Ishikawa (cell line): ENCODE data around the gene EOLA1.
"Not testable (repeated sequence)": the region's sequence is repeated elsewhere in the genome, so short reads cannot be mapped to it uniquely, and the experiment has no call there.

Source experiments
- CEBPB ChIP-seq: IDR thresholded peaks from 2 replicates; pipeline ENCODE4 v1.6.1; 2012
- CREB1 ChIP-seq: IDR thresholded peaks from 2 replicates; pipeline ENCODE4 v1.6.1; 2012; ENCODE audit warnings: low read depth
- EGR1 ChIP-seq: IDR thresholded peaks from 2 replicates; pipeline ENCODE4 v1.6.1; 2012
- EP300 ChIP-seq: IDR thresholded peaks from 2 replicates; pipeline ENCODE4 v1.6.1; 2012; ENCODE audit warnings: borderline replicate concordance
- FOXM1 ChIP-seq: IDR thresholded peaks from 2 replicates; pipeline ENCODE4 v1.6.1; 2012; ENCODE audit warnings: low read depth, borderline replicate concordance
- NFIC ChIP-seq: IDR thresholded peaks from 2 replicates; pipeline ENCODE4 v1.6.1; 2012
- RAD21 ChIP-seq: IDR thresholded peaks from 2 replicates; pipeline ENCODE4 v1.6.1; 2012; ENCODE audit warnings: low read depth
- TAF1 ChIP-seq: IDR thresholded peaks from 2 replicates; pipeline ENCODE4 v1.6.1; 2012; ENCODE audit warnings: low read depth, mild to moderate bottlenecking
- TCF12 ChIP-seq: IDR thresholded peaks from 2 replicates; pipeline ENCODE4 v1.6.1; 2012; ENCODE audit warnings: low read depth
- TEAD4 ChIP-seq: IDR thresholded peaks from 2 replicates; pipeline ENCODE4 v1.6.1; 2012
- USF1 ChIP-seq: IDR thresholded peaks from 2 replicates; pipeline ENCODE4 v1.6.1; 2012
- YY1 ChIP-seq: IDR thresholded peaks from 2 replicates; pipeline ENCODE4 v1.6.1; 2012; ENCODE audit warnings: low read depth
- ZBTB7A ChIP-seq: IDR thresholded peaks from 2 replicates; pipeline ENCODE4 v1.6.1; 2012; ENCODE audit warnings: low read depth
- TF ChIP-seq, protein P1 (sequence below): IDR thresholded peaks from 2 replicates; pipeline ENCODE4 v1.6.1; 2012
- TF ChIP-seq, protein P2 (sequence below): IDR thresholded peaks from 2 replicates; pipeline ENCODE4 v1.6.1; 2012; ENCODE audit warnings: low read depth, mild to moderate bottlenecking

EOLA1 gene

DNA sequence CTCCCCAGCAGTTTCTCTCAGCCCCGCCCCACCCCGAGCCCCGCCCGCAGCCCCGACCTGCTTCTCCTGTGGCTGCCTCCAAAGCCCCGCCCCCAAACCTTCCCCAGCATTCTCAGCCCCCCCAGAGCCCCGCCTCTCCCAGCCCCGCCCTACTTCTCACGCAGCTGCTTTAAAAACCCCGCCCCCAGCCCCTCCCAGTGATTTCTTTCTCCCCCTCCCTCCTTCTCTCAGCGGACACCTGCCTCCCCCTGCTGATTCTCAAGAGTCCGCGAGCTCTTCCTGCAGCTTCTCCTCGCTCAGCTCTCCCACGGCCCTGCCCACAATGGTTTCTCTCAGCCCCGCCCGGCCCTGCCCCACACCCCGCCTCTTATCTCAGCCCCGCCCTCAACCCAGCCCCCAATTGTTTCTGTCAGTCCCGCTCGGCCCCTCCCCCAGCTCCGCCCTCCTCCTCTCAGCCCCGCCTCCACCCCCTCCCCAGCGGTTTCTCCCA, 636 bp upstream of the EOLA1 start:
- no peak for TF ChIP-seq CEBPB
- TF ChIP-seq RAD21: no peak
- TF ChIP-seq ZBTB7A: no peak
- no peak for TF ChIP-seq CREB1
- no peak for TF ChIP-seq EGR1
- no peak for TF ChIP-seq TEAD4
- TF ChIP-seq YY1: no peak

GRCh38 chrX:149541521-149542047, 772 bp downstream of the EOLA1 start:
- TF ChIP-seq TEAD4: no peak
- no peak for TF ChIP-seq YY1
- TF ChIP-seq TAF1: no peak
- no peak for TF ChIP-seq EP300
- TF ChIP-seq EGR1: no peak
- no peak for TF ChIP-seq NFIC
- no peak for TF ChIP-seq CEBPB
- no peak for TF ChIP-seq RAD21
- TF ChIP-seq, protein P1, sequence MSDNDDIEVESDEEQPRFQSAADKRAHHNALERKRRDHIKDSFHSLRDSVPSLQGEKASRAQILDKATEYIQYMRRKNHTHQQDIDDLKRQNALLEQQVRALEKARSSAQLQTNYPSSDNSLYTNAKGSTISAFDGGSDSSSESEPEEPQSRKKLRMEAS: no peak; the same call in 1 of the 2 replicates
- TF ChIP-seq USF1: no peak
- no peak for TF ChIP-seq TCF12
- TF ChIP-seq FOXM1: no peak

- not testable (repeated sequence) for TF ChIP-seq EGR1, EP300, FOXM1
Observed at GRCh38 chrX:149549701-149550100, 8.9 kb downstream of the EOLA1 start, which contains the start of gene HSFX3. Gene HSFX3 (minus strand): TSS chrX:149549924. CDS start chrX:149549852, 72 bp downstream.

- TF ChIP-seq NFIC (no peak), ZBTB7A (no peak), YY1 (no peak), EGR1 (no peak), TEAD4 (no peak), CREB1 (no peak)
- TF ChIP-seq, protein P2, sequence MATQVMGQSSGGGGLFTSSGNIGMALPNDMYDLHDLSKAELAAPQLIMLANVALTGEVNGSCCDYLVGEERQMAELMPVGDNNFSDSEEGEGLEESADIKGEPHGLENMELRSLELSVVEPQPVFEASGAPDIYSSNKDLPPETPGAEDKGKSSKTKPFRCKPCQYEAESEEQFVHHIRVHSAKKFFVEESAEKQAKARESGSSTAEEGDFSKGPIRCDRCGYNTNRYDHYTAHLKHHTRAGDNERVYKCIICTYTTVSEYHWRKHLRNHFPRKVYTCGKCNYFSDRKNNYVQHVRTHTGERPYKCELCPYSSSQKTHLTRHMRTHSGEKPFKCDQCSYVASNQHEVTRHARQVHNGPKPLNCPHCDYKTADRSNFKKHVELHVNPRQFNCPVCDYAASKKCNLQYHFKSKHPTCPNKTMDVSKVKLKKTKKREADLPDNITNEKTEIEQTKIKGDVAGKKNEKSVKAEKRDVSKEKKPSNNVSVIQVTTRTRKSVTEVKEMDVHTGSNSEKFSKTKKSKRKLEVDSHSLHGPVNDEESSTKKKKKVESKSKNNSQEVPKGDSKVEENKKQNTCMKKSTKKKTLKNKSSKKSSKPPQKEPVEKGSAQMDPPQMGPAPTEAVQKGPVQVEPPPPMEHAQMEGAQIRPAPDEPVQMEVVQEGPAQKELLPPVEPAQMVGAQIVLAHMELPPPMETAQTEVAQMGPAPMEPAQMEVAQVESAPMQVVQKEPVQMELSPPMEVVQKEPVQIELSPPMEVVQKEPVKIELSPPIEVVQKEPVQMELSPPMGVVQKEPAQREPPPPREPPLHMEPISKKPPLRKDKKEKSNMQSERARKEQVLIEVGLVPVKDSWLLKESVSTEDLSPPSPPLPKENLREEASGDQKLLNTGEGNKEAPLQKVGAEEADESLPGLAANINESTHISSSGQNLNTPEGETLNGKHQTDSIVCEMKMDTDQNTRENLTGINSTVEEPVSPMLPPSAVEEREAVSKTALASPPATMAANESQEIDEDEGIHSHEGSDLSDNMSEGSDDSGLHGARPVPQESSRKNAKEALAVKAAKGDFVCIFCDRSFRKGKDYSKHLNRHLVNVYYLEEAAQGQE: no peak
- TF ChIP-seq, protein P1: no peak
Observed at GRCh38 chrX:149563359-149563758, 22.5 kb downstream of the EOLA1 start.

DNA sequence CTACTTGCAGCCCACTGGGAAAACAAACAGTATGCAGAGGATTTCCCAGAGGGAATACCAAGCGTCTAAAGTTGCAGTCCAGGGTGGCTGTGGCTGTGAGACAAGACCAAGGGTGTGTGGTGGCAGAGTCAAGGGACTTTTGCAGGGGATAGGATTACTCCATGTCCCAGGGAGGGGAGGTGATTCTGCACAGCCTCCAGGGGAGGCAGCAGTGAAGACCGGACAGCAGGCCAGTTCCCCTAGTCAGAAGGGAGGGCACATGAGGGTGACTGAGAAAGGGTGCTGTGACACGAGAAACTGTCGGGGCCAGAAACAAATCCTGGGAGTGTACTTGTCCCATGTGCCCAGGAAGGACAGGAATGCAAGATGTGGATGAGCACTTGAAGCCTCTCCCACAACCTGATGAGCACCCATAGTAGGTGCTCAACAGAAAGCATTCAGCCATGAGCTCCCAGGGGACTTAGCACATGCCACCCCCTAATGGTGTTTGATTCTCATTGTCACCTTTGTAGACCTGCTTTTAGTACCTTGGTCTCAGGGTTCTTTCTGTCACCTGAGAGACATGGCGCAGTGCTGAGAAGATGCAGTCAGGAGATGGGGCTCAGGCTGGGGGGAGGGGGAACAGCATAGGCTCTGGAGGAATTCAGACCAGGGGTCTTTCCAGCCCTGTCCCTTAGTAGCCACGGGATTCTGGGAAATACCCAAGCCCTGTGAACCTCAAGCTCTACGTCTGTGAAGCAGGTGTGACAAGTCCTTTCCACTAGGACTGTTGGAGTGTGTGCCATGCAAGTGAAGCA, 27.0 kb downstream of the EOLA1 start:
- TF ChIP-seq TEAD4: no peak

GRCh38 chrX:149568701-149569296, 28.0 kb downstream of the EOLA1 start:
- TF ChIP-seq ZBTB7A: no peak
- TF ChIP-seq, protein P1: no peak

DNA sequence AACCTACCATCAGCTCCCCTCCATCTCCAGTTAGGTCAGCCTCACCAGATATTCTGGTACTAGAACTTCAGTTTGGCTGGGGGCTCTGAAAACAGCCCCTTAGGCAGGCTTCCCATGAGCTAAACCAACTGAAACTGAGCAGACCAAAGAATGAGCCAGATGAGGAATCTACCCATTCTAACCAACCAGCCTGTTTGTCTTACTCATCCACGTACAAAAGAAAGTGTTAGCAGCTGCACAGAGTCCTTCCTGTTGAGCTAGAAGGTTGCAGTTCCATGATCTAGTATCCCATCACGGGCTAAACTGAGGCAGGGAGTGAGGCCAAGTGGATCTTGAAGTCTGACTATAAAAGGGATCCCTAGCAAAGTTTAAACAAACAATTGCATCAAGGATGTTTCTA, 29.0 kb downstream of the EOLA1 start:
- TF ChIP-seq TCF12: no peak
- TF ChIP-seq TAF1: no peak
- TF ChIP-seq, protein P2: no peak
- no peak for TF ChIP-seq CEBPB
- TF ChIP-seq ZBTB7A: no peak
- TF ChIP-seq RAD21: no peak
- TF ChIP-seq USF1: no peak
